ENCODE data around the gene TMEM179. TPM values are rescaled to one million over a fixed set of nuclear protein-coding genes. Genes with fewer than 3 reads are reported as not detected.

The TMEM179 gene
- total RNA-seq, 2 experiments from 2014 or later = not detected

DNA sequence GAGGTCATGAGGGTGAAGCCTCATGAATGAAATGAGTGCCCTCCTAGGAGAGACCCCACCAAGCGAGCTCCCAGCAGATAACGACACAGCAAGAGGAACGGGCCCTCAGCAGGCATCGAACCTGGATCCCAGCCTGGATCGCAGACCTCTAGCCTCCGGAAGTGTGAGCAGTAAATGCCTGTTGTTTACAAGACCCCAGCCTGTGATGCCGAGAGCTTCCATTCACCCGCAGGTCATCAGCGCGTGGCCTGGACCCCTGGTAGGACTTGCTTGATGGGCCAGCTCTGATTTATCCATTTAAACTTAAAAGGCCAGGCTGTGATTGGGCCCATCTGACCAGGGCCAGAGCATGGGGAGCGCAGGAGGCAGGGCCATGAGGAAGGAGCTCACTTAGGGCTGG, 7.0 kb downstream of the TMEM179 start:
- H3K36me3 Mint-ChIP-seq = no peaks in the 10 kb centered on the region
- no peaks in the 10 kb centered on the region for H3K9me3 Mint-ChIP-seq
- H3K4me3 Mint-ChIP-seq = no peak overlapping the region
- H3K27me3 Mint-ChIP-seq = peaks cover 28% of the 10 kb centered on the region
- no peak overlapping the region for H3K27ac Mint-ChIP-seq
- H3K4me1 Mint-ChIP-seq = no peaks in the 10 kb centered on the region
- no peak for DNase-seq

DNA sequence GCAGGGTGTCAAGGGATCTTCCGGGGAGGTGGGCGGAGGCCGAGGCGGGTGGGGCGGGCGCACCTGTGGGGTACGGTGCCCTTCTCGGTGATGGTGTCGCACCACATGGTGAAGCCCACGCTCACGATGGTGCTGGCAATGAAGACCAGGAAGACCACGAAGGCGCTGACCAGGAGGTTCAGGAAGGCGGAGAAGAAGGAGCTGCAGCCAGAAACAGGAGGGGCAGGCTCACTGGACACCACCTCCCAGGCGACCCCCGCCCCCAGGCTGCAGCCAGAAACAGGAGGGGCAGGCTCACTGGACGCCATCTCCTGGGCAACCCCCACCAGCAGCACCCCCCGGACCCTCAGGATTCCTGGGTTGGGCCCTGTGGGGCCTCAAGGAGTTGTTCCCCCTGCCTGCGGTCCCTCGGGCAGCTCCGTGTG, 7.6 kb downstream of the TMEM179 start:
- no peak for DNase-seq
- no peaks in the 10 kb centered on the region for H3K36me3 Mint-ChIP-seq
- no peaks in the 10 kb centered on the region for H3K9me3 Mint-ChIP-seq
- H3K27ac Mint-ChIP-seq = no peak overlapping the region
- no peak overlapping the region for H3K4me3 Mint-ChIP-seq
- peaks cover 21% of the 10 kb centered on the region for H3K27me3 Mint-ChIP-seq
- no peaks in the 10 kb centered on the region for H3K4me1 Mint-ChIP-seq

DNA sequence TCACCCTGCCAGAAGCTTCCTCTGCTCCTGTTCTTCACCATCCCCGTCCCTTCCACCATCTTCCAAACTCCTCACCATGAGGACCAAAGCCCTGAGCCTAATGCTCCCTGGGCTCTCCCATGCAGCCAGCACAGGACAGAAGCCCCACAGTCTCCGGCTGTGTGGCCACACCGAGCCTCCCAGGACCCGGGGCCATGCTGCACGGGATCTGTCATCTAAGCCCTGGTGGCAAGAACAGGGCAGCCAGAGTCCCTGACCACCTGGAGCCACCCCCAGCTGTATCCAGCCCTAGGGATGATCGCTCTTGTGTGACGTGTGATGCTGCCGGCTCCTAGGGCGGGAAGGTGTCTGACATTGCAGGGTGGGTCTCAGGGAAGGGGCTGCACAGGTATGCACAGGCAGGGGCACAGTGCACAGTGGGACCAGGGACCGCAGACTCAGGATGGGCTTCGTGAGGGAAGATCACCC, 8.1 kb downstream of the TMEM179 start:
- H3K4me1 Mint-ChIP-seq = no peaks in the 10 kb centered on the region
- H3K36me3 Mint-ChIP-seq = no peaks in the 10 kb centered on the region
- peaks cover 21% of the 10 kb centered on the region for H3K27me3 Mint-ChIP-seq
- DNase-seq = no peak
- no peak overlapping the region for H3K4me3 Mint-ChIP-seq
- no peaks in the 10 kb centered on the region for H3K9me3 Mint-ChIP-seq
- H3K27ac Mint-ChIP-seq = no peak overlapping the region

DNA sequence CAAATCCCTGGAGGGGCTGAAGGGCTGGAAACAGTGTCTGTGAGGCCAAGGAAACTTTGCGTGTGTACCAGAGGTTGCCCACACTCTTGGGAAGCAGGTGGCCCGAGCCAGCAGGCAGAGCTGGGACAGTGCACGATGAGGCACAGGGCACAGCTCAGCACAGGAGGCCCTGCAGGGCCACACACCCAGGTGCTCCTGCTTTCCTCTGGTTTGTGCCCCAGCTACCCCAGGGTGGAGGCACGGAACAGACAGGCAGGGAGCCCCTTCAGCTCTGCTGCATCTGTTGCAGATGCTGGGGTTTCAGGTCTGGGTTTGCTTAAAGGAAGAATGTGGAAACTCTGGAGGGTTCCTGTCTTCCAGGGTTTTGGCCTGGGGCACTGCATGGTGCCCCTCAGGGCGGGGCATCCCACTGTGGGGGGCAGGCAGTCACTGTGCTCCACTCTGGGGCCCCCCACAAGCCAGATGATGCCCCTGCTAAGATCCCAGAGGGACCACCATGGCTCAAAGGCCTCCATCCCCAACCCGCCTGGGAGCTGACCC, 8.6 kb downstream of the TMEM179 start:
- Mint-ChIP-seq H3K27ac (no peak overlapping the region), H3K9me3 (no peaks in the 10 kb centered on the region), H3K27me3 (peaks cover 21% of the 10 kb centered on the region), H3K36me3 (no peaks in the 10 kb centered on the region), H3K4me1 (no peaks in the 10 kb centered on the region), H3K4me3 (no peak overlapping the region)
- no peak for DNase-seq

DNA sequence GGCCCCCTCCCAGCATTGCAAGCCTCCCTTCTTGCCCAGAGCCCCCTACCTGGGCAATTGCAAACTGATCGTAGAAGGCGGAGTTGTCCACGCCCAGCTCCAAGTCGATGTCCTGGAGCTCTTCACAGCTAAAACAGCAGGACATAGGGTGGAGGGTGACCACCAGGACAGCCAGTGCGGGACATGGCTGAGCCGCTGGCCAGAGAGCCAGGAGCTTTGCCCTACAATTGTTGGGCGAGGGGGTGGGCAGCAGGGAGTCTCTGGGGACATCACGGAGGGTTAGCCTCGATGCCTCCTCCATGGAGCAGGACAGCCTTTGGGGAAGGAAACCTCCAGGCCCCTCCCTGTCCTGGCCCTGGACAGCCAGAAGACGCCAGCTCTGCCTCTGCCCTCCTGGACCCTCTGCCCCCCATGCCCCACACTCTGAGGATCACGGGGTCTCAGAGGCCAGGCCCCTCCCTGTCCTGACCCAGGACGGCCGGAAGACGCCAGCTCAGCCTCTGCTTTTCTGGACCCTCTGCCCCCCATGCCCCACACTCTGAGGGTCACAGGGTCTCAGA, 9.4 kb downstream of the TMEM179 start:
- Mint-ChIP-seq H3K4me1 (no peaks in the 10 kb centered on the region), H3K27me3 (peaks cover 16% of the 10 kb centered on the region), H3K27ac (no peak overlapping the region), H3K9me3 (no peaks in the 10 kb centered on the region), H3K4me3 (no peak overlapping the region), H3K36me3 (no peaks in the 10 kb centered on the region)
- no peak for DNase-seq

DNA sequence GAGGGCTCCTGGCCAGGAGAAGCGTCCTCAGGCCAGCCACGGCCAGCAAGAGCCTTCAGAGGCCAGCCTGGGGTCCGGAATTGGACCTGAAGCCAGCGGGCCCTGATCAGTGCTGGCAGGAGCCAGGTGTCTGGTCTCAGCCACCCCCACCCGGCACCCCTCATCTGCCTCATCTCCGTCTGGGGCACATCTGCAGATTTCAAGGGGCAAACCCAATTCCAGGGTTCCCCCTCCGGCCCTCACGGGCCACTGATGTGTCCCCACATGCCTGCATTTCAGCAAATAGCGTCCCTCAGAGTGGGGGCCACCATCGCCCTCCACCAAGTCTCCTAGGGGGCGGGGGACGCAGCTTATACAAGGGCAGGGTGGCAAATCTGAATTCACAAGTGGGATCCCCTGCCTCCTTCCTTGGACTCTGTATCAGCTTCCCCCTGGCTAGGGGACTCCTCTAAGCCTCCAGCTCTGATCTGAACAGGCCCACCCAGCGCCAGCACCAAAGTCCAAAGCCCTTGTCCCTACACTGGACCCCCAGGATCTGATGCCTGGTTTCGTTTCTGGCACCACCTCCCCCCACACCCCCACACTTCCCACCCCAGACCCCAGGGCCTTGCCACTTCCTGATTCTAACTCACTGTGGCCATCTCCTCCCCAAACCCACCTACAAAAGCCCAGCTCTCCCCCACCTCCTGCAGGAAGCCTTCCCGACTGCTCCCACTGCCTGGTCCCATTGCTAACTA, 10.1 kb downstream of the TMEM179 start:
- H3K4me3 Mint-ChIP-seq = no peak overlapping the region
- no peak for DNase-seq
- no peaks in the 10 kb centered on the region for H3K9me3 Mint-ChIP-seq
- peaks cover 10% of the 10 kb centered on the region for H3K27me3 Mint-ChIP-seq
- H3K27ac Mint-ChIP-seq = no peak overlapping the region
- no peaks in the 10 kb centered on the region for H3K4me1 Mint-ChIP-seq
- no peaks in the 10 kb centered on the region for H3K36me3 Mint-ChIP-seq

DNA sequence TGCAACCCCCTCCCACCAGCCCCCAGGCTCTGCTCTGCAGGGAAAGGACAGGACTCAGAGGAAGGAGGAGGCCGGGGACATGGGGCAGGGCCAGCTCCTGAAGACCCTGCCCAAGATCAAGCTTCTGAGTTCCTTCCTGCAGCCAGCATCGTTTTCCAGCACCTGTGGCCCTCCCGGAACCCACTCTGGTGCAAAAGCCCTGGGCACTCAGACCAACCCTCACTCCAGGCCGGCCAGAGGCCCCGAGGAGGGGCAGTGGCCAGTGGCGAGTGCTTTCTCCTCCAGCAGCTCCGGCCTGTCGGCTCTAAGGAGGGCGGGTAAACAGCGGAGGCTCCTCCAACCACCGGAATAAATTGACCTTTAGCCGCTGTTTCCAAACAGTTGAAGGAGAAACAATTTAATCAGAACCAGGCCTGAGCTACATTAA, 10.8 kb downstream of the TMEM179 start:
- DNase-seq = no peak
- Mint-ChIP-seq H3K27ac (no peak overlapping the region), H3K4me3 (no peak overlapping the region), H3K4me1 (no peaks in the 10 kb centered on the region), H3K36me3 (no peaks in the 10 kb centered on the region), H3K9me3 (no peaks in the 10 kb centered on the region), H3K27me3 (peaks cover 7% of the 10 kb centered on the region)

DNA sequence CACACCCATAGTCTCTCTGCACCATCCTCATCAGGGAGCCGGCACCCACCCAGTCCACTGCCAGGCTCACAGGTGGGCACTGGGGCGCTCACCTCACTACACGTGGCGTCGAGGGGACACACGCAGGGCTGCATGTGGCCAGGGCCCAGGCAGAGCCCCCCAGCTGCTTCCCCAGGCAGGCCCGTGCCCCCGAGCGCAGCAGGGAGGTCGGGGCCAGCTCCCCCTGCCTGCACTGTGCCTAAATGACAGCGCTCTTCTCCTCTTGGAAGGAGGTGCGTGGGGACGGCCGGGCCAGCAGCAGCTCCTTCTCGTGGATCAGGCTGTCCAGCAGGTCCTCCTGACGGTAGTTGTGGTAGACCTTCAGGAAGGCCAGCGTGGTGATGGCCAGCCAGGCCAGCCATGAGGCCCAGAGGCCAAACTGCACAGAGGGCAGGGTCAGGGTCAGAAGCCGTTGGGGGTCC, 11.3 kb downstream of the TMEM179 start:
- Mint-ChIP-seq H3K4me3 (no peak overlapping the region), H3K36me3 (no peaks in the 10 kb centered on the region), H3K4me1 (no peaks in the 10 kb centered on the region), H3K27me3 (peaks cover 7% of the 10 kb centered on the region), H3K27ac (no peak overlapping the region), H3K9me3 (no peaks in the 10 kb centered on the region)
- no peak for DNase-seq

DNA sequence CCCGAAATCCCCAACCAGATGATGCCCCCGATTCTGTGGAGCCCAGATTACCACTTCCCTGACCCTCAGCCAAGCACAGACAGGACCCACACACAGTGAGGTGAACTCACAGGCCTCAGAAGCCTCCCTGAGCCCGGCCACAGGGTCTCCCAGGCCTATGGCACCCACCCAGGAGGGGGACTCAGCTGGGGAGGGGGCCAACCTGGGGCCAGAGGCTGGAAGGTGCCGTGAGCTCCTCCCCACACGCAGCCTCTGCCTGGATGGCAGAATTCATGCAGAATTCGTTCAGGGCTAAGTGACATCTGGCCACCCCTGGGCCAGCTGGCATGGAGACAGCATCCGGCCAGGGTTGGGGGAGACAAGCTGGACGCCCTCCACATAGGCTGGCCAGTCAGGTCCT, 11.8 kb downstream of the TMEM179 start:
- Mint-ChIP-seq H3K4me3 (no peak overlapping the region), H3K27me3 (peaks cover 7% of the 10 kb centered on the region), H3K27ac (no peak overlapping the region), H3K36me3 (no peaks in the 10 kb centered on the region), H3K9me3 (no peaks in the 10 kb centered on the region), H3K4me1 (no peaks in the 10 kb centered on the region)
- no peak for DNase-seq

DNA sequence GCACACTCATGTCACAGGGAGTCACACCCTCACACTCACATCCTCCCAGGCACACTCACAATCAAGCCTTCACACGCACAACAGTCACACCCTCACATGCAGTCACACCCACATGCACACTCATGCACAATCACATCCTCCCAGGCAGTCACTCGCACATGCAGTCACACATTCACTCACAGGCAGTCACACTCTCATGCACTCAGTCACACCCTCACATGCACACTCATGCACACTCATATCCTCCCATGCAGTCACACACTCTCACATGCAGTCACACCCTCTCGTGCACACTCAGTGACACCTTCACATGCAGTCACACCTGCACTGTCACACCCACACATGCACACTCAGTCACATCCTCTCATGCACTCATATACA, 12.3 kb downstream of the TMEM179 start:
- Mint-ChIP-seq H3K4me3 (no peak overlapping the region), H3K36me3 (no peaks in the 10 kb centered on the region), H3K9me3 (no peaks in the 10 kb centered on the region), H3K27ac (no peak overlapping the region), H3K4me1 (no peaks in the 10 kb centered on the region), H3K27me3 (peaks cover 4% of the 10 kb centered on the region)
- DNase-seq = no peak

DNA sequence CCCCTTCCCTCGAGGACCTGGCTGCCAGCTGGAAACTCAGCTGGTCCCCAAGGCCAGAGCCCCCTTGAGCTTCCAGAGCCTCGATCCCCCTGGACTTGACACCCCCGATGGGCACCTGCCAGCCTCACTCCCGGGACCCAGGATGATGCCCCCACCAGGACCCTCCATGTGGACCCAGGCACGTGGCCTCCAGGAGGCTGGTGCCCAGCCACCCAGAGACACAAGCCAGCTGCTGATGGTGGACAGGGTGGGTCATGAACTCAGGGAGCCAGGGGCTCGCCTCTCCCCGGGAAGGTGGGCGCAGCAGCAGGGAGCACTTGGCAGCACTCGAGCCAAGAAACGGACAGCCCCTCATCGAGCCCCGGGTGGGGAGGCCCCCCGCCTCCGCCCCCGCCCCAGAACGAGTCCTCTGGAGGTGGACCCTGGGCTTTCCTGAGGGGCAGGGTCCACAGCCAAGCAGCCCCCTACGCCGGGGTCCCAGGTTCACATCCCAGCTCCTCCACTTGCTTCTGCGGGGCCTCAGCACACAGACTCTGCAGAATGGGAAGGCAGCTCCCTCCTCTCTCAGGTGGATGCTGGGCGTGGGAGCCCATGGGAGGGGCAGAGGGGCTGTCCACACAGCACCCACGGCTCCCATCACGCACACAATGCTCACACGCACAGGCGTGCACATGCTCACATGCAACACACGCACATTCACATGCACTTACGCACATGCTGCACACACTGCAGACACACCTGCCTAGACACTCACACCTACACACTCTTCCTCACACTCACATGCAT, 12.9 kb downstream of the TMEM179 start:
- Mint-ChIP-seq H3K9me3 (no peaks in the 10 kb centered on the region), H3K4me3 (no peak overlapping the region), H3K27me3 (peaks cover 4% of the 10 kb centered on the region), H3K4me1 (no peaks in the 10 kb centered on the region), H3K27ac (no peak overlapping the region), H3K36me3 (no peaks in the 10 kb centered on the region)
- no peak for DNase-seq

DNA sequence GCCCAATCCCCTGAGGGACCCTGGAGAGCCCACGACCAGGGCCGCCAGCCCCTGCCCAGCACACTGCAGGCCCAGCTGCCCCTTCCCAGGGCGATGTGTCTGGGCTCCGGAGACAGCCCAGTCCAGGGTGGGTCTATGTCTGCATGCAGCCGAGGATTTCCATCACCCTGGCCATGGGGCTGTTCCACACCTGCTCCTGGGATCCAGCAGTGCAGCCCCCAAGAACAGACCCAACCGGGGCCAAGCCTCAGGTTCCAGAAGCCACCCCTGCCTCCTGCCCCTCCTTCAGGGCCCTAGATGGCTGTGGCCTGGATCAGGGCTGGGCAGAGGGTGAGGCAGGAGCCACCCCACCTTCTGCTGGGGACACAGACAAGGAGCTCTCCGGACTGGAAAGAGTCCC, 13.5 kb downstream of the TMEM179 start:
- no peaks in the 10 kb centered on the region for H3K36me3 Mint-ChIP-seq
- H3K4me3 Mint-ChIP-seq = no peak overlapping the region
- no peak for DNase-seq
- H3K9me3 Mint-ChIP-seq = no peaks in the 10 kb centered on the region
- no peak overlapping the region for H3K27ac Mint-ChIP-seq
- H3K4me1 Mint-ChIP-seq = no peaks in the 10 kb centered on the region
- no peaks in the 10 kb centered on the region for H3K27me3 Mint-ChIP-seq

DNA sequence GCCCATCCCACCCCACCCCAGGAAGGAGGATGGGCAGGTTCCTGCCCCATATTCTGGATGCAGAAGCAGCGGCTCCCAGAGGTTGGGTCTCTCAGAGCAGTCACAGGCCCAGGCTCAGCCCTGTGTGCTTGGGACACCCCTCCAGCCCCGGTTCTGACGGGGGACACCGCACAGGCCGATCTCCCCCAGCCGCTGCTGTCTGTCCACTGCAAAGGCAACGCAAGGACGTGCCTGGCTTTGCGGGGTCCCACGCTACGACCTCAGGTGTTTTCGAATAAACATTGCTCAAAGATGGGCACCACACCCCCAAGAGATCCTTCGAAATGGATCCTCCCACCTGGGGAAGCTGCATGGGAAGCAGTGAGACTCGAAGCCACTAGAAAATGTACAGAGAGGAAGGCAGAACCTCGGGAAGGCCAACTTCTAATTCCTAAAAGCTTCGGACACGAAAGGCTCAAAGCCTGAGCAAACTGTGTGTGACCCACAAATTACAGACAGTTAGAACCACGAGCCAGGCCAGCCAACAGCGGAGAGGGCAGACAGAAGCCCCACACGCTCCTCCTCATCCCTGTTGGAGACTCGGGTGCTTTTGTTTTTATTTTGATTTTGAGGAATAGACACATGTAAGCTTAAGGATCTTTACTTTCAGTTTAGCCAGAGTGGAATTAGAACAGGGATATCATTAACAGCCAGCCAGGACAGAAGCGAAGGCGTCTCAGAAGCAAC, 14.2 kb downstream of the TMEM179 start:
- H3K36me3 Mint-ChIP-seq = no peaks in the 10 kb centered on the region
- no peak for DNase-seq
- H3K9me3 Mint-ChIP-seq = no peaks in the 10 kb centered on the region
- no peak overlapping the region for H3K4me3 Mint-ChIP-seq
- no peaks in the 10 kb centered on the region for H3K4me1 Mint-ChIP-seq
- peaks cover 3% of the 10 kb centered on the region for H3K27me3 Mint-ChIP-seq
- no peak overlapping the region for H3K27ac Mint-ChIP-seq

DNA sequence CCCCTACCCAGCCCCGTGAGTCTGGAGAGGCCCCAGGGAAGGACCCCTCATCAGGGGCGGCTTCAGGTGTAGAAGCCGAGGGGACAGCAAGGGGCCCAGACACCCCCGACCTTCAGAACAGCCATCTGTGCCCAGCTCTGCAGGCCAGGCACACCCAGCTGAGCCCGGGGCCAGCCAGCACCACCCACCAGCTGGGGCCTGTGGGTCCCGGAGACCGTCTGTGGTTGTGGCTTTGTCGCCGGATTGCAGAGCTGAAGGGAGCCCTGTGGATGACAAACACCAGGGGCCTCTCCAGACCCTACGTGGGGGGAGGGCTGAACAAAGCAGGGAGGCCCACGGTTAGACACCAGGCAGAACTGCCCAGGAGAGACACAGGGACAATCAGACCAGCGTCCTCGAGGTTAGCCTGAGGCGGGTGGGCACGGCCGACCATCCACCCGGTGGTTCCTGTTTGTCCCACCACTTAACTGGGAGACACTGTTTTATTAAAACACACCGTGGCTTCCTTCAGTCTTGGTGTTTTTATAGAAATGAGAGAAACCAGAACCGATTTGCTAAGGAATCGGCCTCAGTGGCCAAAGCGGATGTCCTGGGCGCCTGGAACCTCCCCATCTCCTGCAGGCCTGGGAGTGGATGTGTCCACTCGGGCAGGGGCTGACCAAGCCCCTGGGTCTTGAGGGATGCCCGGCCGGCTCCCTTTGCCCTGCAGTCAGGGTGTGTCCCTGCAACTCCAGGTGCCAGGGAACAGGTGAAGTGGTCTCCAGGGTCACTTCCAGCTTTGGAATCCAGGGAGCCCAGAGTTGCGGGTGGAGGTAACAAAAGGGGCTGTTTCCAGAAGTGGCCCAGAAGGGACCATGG, 15.0 kb downstream of the TMEM179 start:
- no peaks in the 10 kb centered on the region for H3K36me3 Mint-ChIP-seq
- DNase-seq = no peak
- peaks cover 4% of the 10 kb centered on the region for H3K27me3 Mint-ChIP-seq
- no peak overlapping the region for H3K27ac Mint-ChIP-seq
- H3K4me3 Mint-ChIP-seq = no peak overlapping the region
- H3K4me1 Mint-ChIP-seq = no peaks in the 10 kb centered on the region
- H3K9me3 Mint-ChIP-seq = no peaks in the 10 kb centered on the region

Measured in activated naive CD8-positive, alpha-beta T cell treated with anti-CD3 and anti-CD28 coated beads for 36 hours (primary cell).